Astrocyte (in vitro differentiated cells and primary cell): Measurements from ENCODE around the gene CDK17. TPM values are rescaled to one million over a fixed set of nuclear protein-coding genes. Genes with fewer than 3 reads are reported as not detected.

Source experiments
- DNase-seq: peaks from one replicate; pipeline ENCODE4 v3.0.0-alpha.2; 2010; ENCODE audit warnings: low read depth
- FAIRE-seq: peaks from 2 replicates; lab custom pipeline; 2011; peaks lifted over from hg19 to GRCh38; lab: Jason Lieb, UNC
- H2AFZ ChIP-seq: 2 replicates; pipeline ENCODE4 v1.6.0; 2012; ENCODE audit warnings: low read depth, low read length, inconsistent platforms
- H3K27ac ChIP-seq: 2 replicates; pipeline ENCODE4 v1.5.1; 2011; ENCODE audit warnings: low read depth, low read length, inconsistent platforms
- H3K27me3 ChIP-seq: 2 replicates; pipeline ENCODE4 v1.6.0; 2011; ENCODE audit warnings: low read length, inconsistent platforms; ENCODE audit not compliant: insufficient read depth
- H3K36me3 ChIP-seq: 2 replicates; pipeline ENCODE4 v1.5.1; 2011; ENCODE audit warnings: low read length, inconsistent platforms; ENCODE audit not compliant: insufficient read depth
- H3K4me1 ChIP-seq: 2 replicates; pipeline ENCODE4 v1.5.1; 2011; ENCODE audit warnings: low read length, inconsistent platforms; ENCODE audit not compliant: insufficient read depth
- H3K4me2 ChIP-seq: 2 replicates; pipeline ENCODE4 v1.6.0; 2012; ENCODE audit warnings: low read length, inconsistent platforms
- H3K4me3 ChIP-seq: 2 replicates; pipeline ENCODE4 v1.5.1; 2011; ENCODE audit warnings: low read depth, mild to moderate bottlenecking, low read length, inconsistent platforms; ENCODE audit not compliant: insufficient read depth
- H3K79me2 ChIP-seq: 2 replicates; pipeline ENCODE4 v1.6.0; 2012; ENCODE audit warnings: mild to moderate bottlenecking, low read length, inconsistent platforms; ENCODE audit not compliant: insufficient read depth
- H3K9ac ChIP-seq: 2 replicates; pipeline ENCODE4 v1.6.0; 2012; ENCODE audit warnings: mild to moderate bottlenecking, low read length, inconsistent platforms
- H3K9me3 ChIP-seq: 2 replicates; pipeline ENCODE4 v1.5.1; 2012; ENCODE audit warnings: low read depth, mild to moderate bottlenecking, low read length, inconsistent platforms; ENCODE audit not compliant: insufficient read depth
- H4K20me1 ChIP-seq: 2 replicates; pipeline ENCODE4 v1.6.0; 2012; ENCODE audit warnings: low read length, inconsistent platforms; ENCODE audit not compliant: insufficient read depth
- H3K27ac Mint-ChIP-seq: one replicate; pipeline ENCODE4 v1.8.0; 2021; ENCODE audit warnings: mild to moderate bottlenecking, mixed read lengths; ENCODE audit not compliant: unreplicated experiment
- H3K27me3 Mint-ChIP-seq: one replicate; pipeline ENCODE4 v1.8.0; 2021; ENCODE audit warnings: low read depth, mixed read lengths; ENCODE audit not compliant: unreplicated experiment
- H3K36me3 Mint-ChIP-seq: one replicate; pipeline ENCODE4 v1.8.0; 2021; ENCODE audit warnings: low read depth, mixed read lengths; ENCODE audit not compliant: unreplicated experiment
- H3K4me1 Mint-ChIP-seq: one replicate; pipeline ENCODE4 v1.8.0; 2021; ENCODE audit warnings: low read depth, mixed read lengths; ENCODE audit not compliant: unreplicated experiment
- H3K4me3 Mint-ChIP-seq: one replicate; pipeline ENCODE4 v1.8.0; 2021; ENCODE audit warnings: mild to moderate bottlenecking, moderate library complexity, mixed read lengths; ENCODE audit not compliant: unreplicated experiment
- H3K9me3 Mint-ChIP-seq: one replicate; pipeline ENCODE4 v1.8.0; 2021; ENCODE audit warnings: mild to moderate bottlenecking, mixed read lengths; ENCODE audit not compliant: unreplicated experiment
- CTCF ChIP-seq: IDR thresholded peaks from 2 replicates; pipeline ENCODE4 v1.5.1; 2011; ENCODE audit warnings: low read depth, mild to moderate bottlenecking, inconsistent platforms, low read length, moderate library complexity; ENCODE audit not compliant: insufficient read depth
- EZH2 ChIP-seq: IDR thresholded peaks from 2 replicates; pipeline ENCODE4 v1.6.1; 2012; ENCODE audit warnings: mild to moderate bottlenecking, low read length, inconsistent platforms; ENCODE audit not compliant: insufficient read depth
- total RNA-seq: library from RNA; stranded (reverse); gene quantifications from 2 replicates; pipeline ENCODE4 v1.2.1, GENCODE V29; 2021

The CDK17 gene
- total RNA-seq, 1 donor from 2014 or later, result 64.2 TPM

DNA sequence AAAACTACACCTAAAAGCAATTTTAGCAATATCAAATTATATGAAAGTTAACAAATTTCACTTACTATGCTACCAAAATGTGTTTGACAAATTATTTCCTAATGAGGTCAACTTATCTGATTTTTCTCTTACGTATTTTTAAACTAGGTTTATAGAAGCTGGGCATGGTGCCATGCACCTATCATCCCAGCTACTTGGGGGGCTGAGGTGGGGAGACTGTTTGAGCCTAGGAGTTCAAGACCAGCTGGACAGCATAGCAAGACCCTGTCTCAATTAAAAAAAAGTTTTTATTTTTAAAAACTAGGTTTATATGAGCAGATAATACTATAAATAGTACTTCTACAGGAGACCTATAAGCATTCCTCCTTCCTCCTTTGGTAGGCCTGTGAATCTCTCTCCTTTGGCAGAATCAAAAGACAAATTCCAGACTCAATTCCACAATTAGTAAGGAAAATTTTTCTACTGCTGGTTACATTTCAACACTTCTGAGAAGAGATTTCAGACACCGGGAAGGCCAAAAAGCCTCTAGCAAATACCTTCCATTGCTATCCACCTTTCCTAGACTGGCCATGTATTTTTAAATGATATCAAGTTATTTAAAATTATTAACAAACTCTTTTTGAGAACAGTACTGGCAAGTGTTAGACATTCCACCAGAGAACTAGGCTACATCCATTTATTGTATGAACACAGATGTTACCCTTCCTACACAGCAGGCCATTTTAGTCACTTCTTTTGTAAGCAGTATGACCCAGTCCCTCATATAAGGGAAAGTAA is 34.4 kb downstream of the CDK17 start:
- H3K79me2 ChIP-seq, result peaks cover 100% of the 10 kb centered on the region
- Mint-ChIP-seq H3K27me3 (no peaks in the 10 kb centered on the region), H3K36me3 (peaks cover 3% of the 10 kb centered on the region), H3K4me3 (no peak overlapping the region), H3K9me3 (no peaks in the 10 kb centered on the region), H3K4me1 (peaks cover 31% of the 10 kb centered on the region), H3K27ac (no peak overlapping the region)
- no peaks in the 10 kb centered on the region for H3K27me3 ChIP-seq
- DNase-seq (peak; percentile 52), FAIRE-seq (no peak)
- H3K27ac ChIP-seq, result no peak overlapping the region
- H3K4me1 ChIP-seq, result peaks cover 11% of the 10 kb centered on the region
- H3K9ac ChIP-seq, result no peak overlapping the region
- peaks cover 81% of the 10 kb centered on the region for H4K20me1 ChIP-seq
- TF ChIP-seq CTCF, result no peak
- TF ChIP-seq EZH2, result no peak
- H3K9me3 ChIP-seq, result no peaks in the 10 kb centered on the region
- no peak overlapping the region for H3K4me3 ChIP-seq
- no peaks in the 10 kb centered on the region for H3K36me3 ChIP-seq
- H2AFZ ChIP-seq, result no peak overlapping the region
- no peak overlapping the region for H3K4me2 ChIP-seq

DNA sequence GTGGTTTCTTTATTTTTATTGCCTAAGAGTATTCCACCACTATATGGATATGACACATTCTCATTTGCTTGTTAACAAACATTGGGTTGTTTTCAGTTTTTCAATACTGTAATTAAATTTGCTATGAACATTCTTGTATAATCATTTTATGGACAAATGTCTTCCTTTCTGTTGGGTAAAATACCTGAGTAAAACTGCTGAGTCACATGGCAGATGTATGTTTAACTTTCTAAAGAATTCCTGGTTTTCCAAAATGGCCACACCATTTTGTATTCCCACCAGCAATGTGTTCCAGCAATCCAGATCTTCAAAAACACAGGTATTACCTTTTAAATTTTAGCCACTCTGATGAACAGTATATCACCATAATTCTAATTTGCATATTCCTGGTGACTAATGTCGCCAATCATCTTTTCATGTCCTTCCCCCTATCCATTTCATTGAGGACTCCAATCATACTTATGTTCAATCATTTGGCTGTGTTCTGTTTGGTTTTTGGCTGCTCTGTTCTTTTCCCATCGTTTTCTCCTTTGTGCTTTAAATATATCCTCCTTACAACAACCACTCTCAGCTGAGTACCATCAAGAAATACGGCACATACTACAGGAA is 36.0 kb downstream of the CDK17 start:
- TF ChIP-seq EZH2 (no peak), CTCF (no peak)
- Mint-ChIP-seq H3K36me3 (no peaks in the 10 kb centered on the region), H3K4me1 (peaks cover 35% of the 10 kb centered on the region), H3K27ac (peak overlapping the region; percentile 22), H3K9me3 (no peaks in the 10 kb centered on the region), H3K4me3 (no peak overlapping the region), H3K27me3 (no peaks in the 10 kb centered on the region)
- Histone ChIP-seq H3K4me2 (no peak overlapping the region), H3K4me1 (peaks cover 11% of the 10 kb centered on the region), H3K79me2 (peaks cover 100% of the 10 kb centered on the region), H3K27ac (no peak overlapping the region), H3K36me3 (no peaks in the 10 kb centered on the region), H3K4me3 (no peak overlapping the region), H3K9ac (no peak overlapping the region), H2AFZ (no peak overlapping the region), H3K9me3 (no peaks in the 10 kb centered on the region), H3K27me3 (no peaks in the 10 kb centered on the region), H4K20me1 (peaks cover 80% of the 10 kb centered on the region)
- DNase-seq, result no peak
- no peak for FAIRE-seq

- Mint-ChIP-seq H3K36me3 (no peaks in the 10 kb centered on the region), H3K4me3 (no peak overlapping the region), H3K4me1 (peaks cover 22% of the 10 kb centered on the region), H3K27ac (no peak overlapping the region), H3K9me3 (no peaks in the 10 kb centered on the region), H3K27me3 (no peaks in the 10 kb centered on the region)
- no peaks in the 10 kb centered on the region for H3K27me3 ChIP-seq
- no peak for DNase-seq
- no peaks in the 10 kb centered on the region for H3K36me3 ChIP-seq
- peaks cover 100% of the 10 kb centered on the region for H3K79me2 ChIP-seq
- no peak overlapping the region for H3K27ac ChIP-seq
- no peak overlapping the region for H2AFZ ChIP-seq
- H3K4me3 ChIP-seq, result no peak overlapping the region
- H3K9me3 ChIP-seq, result no peaks in the 10 kb centered on the region
- H3K4me1 ChIP-seq, result peaks cover 7% of the 10 kb centered on the region
- H4K20me1 ChIP-seq, result peaks cover 83% of the 10 kb centered on the region
- no peak for FAIRE-seq
- no peak overlapping the region for H3K4me2 ChIP-seq
- H3K9ac ChIP-seq, result no peak overlapping the region
- TF ChIP-seq CTCF, result no peak
- no peak for TF ChIP-seq EZH2
Observed at GRCh38 chr12:96361074-96361473, 39.2 kb downstream of the CDK17 start.
